Measurements from ENCODE around the gene CDH26.
"Not testable (repeated sequence)": the region's sequence is repeated elsewhere in the genome, so short reads cannot be mapped to it uniquely, and the experiment has no call there.

Gene CDH26

GRCh38 chr20:59948828-59949720 is 9.1 kb upstream of the CDH26 start:
- Mint-ChIP-seq H3K36me3 (ENCODE audit: low read depth) (peaks cover 14% of the 10 kb centered on the region), H3K4me3 (no peak overlapping the region), H3K27ac (no peak overlapping the region), H3K9me3 (no peaks in the 10 kb centered on the region), H3K4me1 (peaks cover 51% of the 10 kb centered on the region), H3K27me3 (ENCODE audit: low read depth) (peaks cover 8% of the 10 kb centered on the region)
- TF ChIP-seq CTCF (IDR thresholded peaks at IDR 0.05; ENCODE audit: unreplicated experiment in 3 of 3): peak; percentile 63 to 71 (median 63)

- H3K9me3 Mint-ChIP-seq: no peaks in the 10 kb centered on the region
- peaks cover 6% of the 10 kb centered on the region for H3K36me3 Mint-ChIP-seq (ENCODE audit: low read depth)
- peaks cover 43% of the 10 kb centered on the region for H3K4me1 Mint-ChIP-seq
- peak overlapping the region in 1 of 3 experiments; percentile 56 for H3K27ac Mint-ChIP-seq
- no peak overlapping the region for H3K4me3 Mint-ChIP-seq
- TF ChIP-seq CTCF (IDR thresholded peaks at IDR 0.05; ENCODE audit: unreplicated experiment in 3 of 3): no peak
- H3K27me3 Mint-ChIP-seq (ENCODE audit: low read depth): no peaks in the 10 kb centered on the region
These were observed 8.3 kb upstream of the CDH26 start for GRCh38 chr20:59949911-59950310.

GRCh38 chr20:59954718-59955117 is 3.5 kb upstream of the CDH26 start:
- Mint-ChIP-seq H3K27me3 (ENCODE audit: low read depth) (peaks cover 5% of the 10 kb centered on the region), H3K4me3 (no peak overlapping the region), H3K9me3 (no peaks in the 10 kb centered on the region), H3K27ac (no peak overlapping the region), H3K36me3 (ENCODE audit: low read depth) (no peaks in the 10 kb centered on the region), H3K4me1 (peaks cover 15% of the 10 kb centered on the region)
- no peak for TF ChIP-seq CTCF (IDR thresholded peaks at IDR 0.05; ENCODE audit: unreplicated experiment in 3 of 3)

GRCh38 chr20:59955131-59955796 is 3.0 kb upstream of the CDH26 start:
- Mint-ChIP-seq H3K4me1 (peaks cover 15% of the 10 kb centered on the region), H3K27ac (no peak overlapping the region), H3K36me3 (ENCODE audit: low read depth) (no peaks in the 10 kb centered on the region), H3K9me3 (no peaks in the 10 kb centered on the region), H3K4me3 (no peak overlapping the region), H3K27me3 (ENCODE audit: low read depth) (peaks cover 9% of the 10 kb centered on the region)
- TF ChIP-seq CTCF (IDR thresholded peaks at IDR 0.05; ENCODE audit: unreplicated experiment in 3 of 3): peak; percentile 25 to 50 (median 39)

- H3K4me3 Mint-ChIP-seq; H3K36me3 Mint-ChIP-seq (ENCODE audit: low read depth); H3K9me3 Mint-ChIP-seq; H3K27ac Mint-ChIP-seq; H3K4me1 Mint-ChIP-seq: not testable (repeated sequence)
- H3K27me3 Mint-ChIP-seq (ENCODE audit: low read depth): peaks cover 18% of the 10 kb centered on the region
These were observed 655 bp upstream of the CDH26 start for GRCh38 chr20:59957568-59957967.

- no peaks in the 10 kb centered on the region for H3K9me3 Mint-ChIP-seq
- TF ChIP-seq CTCF (IDR thresholded peaks at IDR 0.05; ENCODE audit: unreplicated experiment in 3 of 3): no peak
- no peaks in the 10 kb centered on the region for H3K36me3 Mint-ChIP-seq (ENCODE audit: low read depth)
- H3K4me1 Mint-ChIP-seq: no peaks in the 10 kb centered on the region
- no peak overlapping the region for H3K4me3 Mint-ChIP-seq
- H3K27me3 Mint-ChIP-seq (ENCODE audit: low read depth): peaks cover 18% of the 10 kb centered on the region
- H3K27ac Mint-ChIP-seq: no peak overlapping the region
These were observed 403 bp downstream of the CDH26 start for GRCh38 chr20:59958626-59959025.

Measured in nephron (organoid).